GM23338 (cell line): ENCODE data around the gene CCN2. TPM values are rescaled to one million over a fixed set of nuclear protein-coding genes. Genes with fewer than 3 reads are reported as not detected.

Experiments
- ATAC-seq: fragments of 200-7000 bp; cut with Tn5 transposase; 3 replicates; pipeline ENCODE4 v1.9.1; 2020
- DNase-seq: peaks from one replicate; pipeline ENCODE4 v3.0.0-alpha.2; 2015; ENCODE audit warnings: low spot score
- H2AFZ ChIP-seq: fragments of 200-600 bp; sonication (generic); 2 replicates; pipeline ENCODE4 v1.8.0; 2016; ENCODE audit warnings: antibody characterized with exemption, mild to moderate bottlenecking, moderate library complexity
- H3F3A ChIP-seq: fragments of 200-600 bp; sonication (generic); replicated peaks from 2 replicates; pipeline ENCODE4 v1.8.0; 2017; ENCODE audit warnings: antibody characterized with exemption, mixed run types, low read depth
- H3K27ac ChIP-seq: fragments of 200-600 bp; sonication (generic); 2 replicates; pipeline ENCODE4 v1.6.1; 2016; ENCODE audit warnings: low read depth
- H3K27me3 ChIP-seq: fragments of 200-600 bp; sonication (generic); 2 replicates; pipeline ENCODE4 v1.8.0; 2016; ENCODE audit warnings: mild to moderate bottlenecking, mixed run types, moderate library complexity; ENCODE audit not compliant: insufficient read depth
- H3K36me3 ChIP-seq: fragments of 200-600 bp; sonication (generic); 2 replicates; pipeline ENCODE4 v1.8.0; 2016; ENCODE audit warnings: mild to moderate bottlenecking; ENCODE audit not compliant: insufficient read depth
- H3K4me1 ChIP-seq: fragments of 200-600 bp; sonication (generic); 2 replicates; pipeline ENCODE4 v1.8.0; 2016; ENCODE audit warnings: mild to moderate bottlenecking, moderate library complexity; ENCODE audit not compliant: insufficient read depth
- H3K4me2 ChIP-seq: fragments of 200-600 bp; sonication (generic); 2 replicates; pipeline ENCODE4 v1.7.1; 2017; ENCODE audit warnings: mixed run types
- H3K4me3 ChIP-seq: fragments of 200-600 bp; sonication (generic); 2 replicates; pipeline ENCODE4 v1.6.1; 2016; ENCODE audit warnings: mixed run types
- H3K79me2 ChIP-seq: fragments of 200-600 bp; sonication (generic); replicated peaks from 2 replicates; pipeline ENCODE4 v1.8.0; 2017; ENCODE audit warnings: mild to moderate bottlenecking; ENCODE audit not compliant: insufficient read depth
- H3K9me2 ChIP-seq: fragments of 200-600 bp; sonication (generic); 2 replicates; pipeline ENCODE4 v1.8.0; 2017; ENCODE audit not compliant: insufficient read depth
- H4K20me1 ChIP-seq: fragments of 200-600 bp; sonication (generic); replicated peaks from 2 replicates; pipeline ENCODE4 v1.8.0; 2017; ENCODE audit warnings: mild to moderate bottlenecking; ENCODE audit not compliant: insufficient read depth
- H3K27ac Mint-ChIP-seq: 2 replicates; pipeline ENCODE4 v1.8.0; 2020; ENCODE audit warnings: inconsistent platforms, mild to moderate bottlenecking, moderate library complexity, mixed read lengths
- H3K27me3 Mint-ChIP-seq: 3 replicates; pipeline ENCODE4 v1.8.0; 2022; ENCODE audit warnings: low read depth, mild to moderate bottlenecking, moderate library complexity, mixed read lengths, inconsistent platforms; ENCODE audit not compliant: insufficient read depth, poor library complexity
- H3K36me3 Mint-ChIP-seq: 3 replicates; pipeline ENCODE4 v1.8.0; 2021; ENCODE audit warnings: low read depth, mild to moderate bottlenecking, inconsistent platforms, moderate library complexity, mixed read lengths
- H3K4me1 Mint-ChIP-seq: 3 replicates; pipeline ENCODE4 v1.8.0; 2020; ENCODE audit warnings: mild to moderate bottlenecking, inconsistent platforms, mixed read lengths
- H3K4me3 Mint-ChIP-seq: 3 replicates; pipeline ENCODE4 v1.8.0; 2021; ENCODE audit warnings: moderate library complexity, mild to moderate bottlenecking, inconsistent platforms, mixed read lengths
- H3K9me3 Mint-ChIP-seq: 3 replicates; pipeline ENCODE4 v1.8.0; 2020; ENCODE audit warnings: moderate library complexity, mild to moderate bottlenecking, inconsistent platforms, mixed read lengths
- EZH2 ChIP-seq: fragments of 200-600 bp; sonication (generic); IDR thresholded peaks from one replicate; pipeline ENCODE4 v1.8.0; 2017; ENCODE audit warnings: antibody characterized with exemption, mild to moderate bottlenecking, low read depth; ENCODE audit not compliant: unreplicated experiment
- ZNF114 ChIP-seq: fragments of 250-450 bp; sonication (Bioruptor Pico); IDR thresholded peaks from 2 replicates; pipeline ENCODE4 v1.5.0; 2020; ENCODE audit warnings: mild to moderate bottlenecking, moderate library complexity
- polyA plus RNA-seq: library from polyadenylated mRNA; unstranded; fragments of >200 nt; fragmentation: Nextera tagmentation; extraction: Ambion mirVana; gene quantifications from 2 replicates; pipeline ENCODE4 v1.2.1, GENCODE V29; 2016
- total RNA-seq: library from RNA; depleted of rRNA; stranded (reverse); fragments of >200 nt; shearing (Covaris generic); gene quantifications from 2 replicates; pipeline ENCODE4 v1.2.3, GENCODE V29; 2014
- TF ChIP-seq, protein P1 (sequence below): IDR thresholded peaks from one replicate; pipeline ENCODE4 v1.6.1; 2018; ENCODE audit warnings: antibody characterized with exemption; ENCODE audit not compliant: unreplicated experiment
- TF ChIP-seq, protein P2 (sequence below): fragments of 250-450 bp; sonication (Bioruptor Pico); IDR thresholded peaks from 2 replicates; pipeline ENCODE4 v1.5.0; 2020; ENCODE audit warnings: mild to moderate bottlenecking, moderate library complexity
- TF ChIP-seq, protein P3 (sequence below): IDR thresholded peaks from 2 replicates; pipeline ENCODE4 v1.6.1; 2016; ENCODE audit warnings: antibody characterized with exemption
- TF ChIP-seq, protein P4 (sequence below), 2 experiments: fragments of 200-600 bp in 1 of 2; sonication (generic) in 1 of 2; conservative IDR thresholded peaks; 2 replicates each; pipeline versions ENCODE4 v1.5.1 to v1.6.1; 2016 to 2017; ENCODE audit warnings: antibody characterized with exemption in 2 of 2, low read depth in 2 of 2, mild to moderate bottlenecking in 2 of 2, moderate library complexity in 1 of 2

CCN2 gene
- total and polyA plus RNA-seq, 2 experiments from 2014 or later: 128 to 159 TPM

- Mint-ChIP-seq H3K27ac (no peak overlapping the region), H3K4me1 (peaks cover 52% of the 10 kb centered on the region), H3K4me3 (no peak overlapping the region), H3K9me3 (no peaks in the 10 kb centered on the region), H3K27me3 (peaks cover 15% of the 10 kb centered on the region), H3K36me3 (no peaks in the 10 kb centered on the region; the same call in 2 of the 3 replicates)
- ATAC-seq (peak; percentile 15), DNase-seq (peak; percentile 46)
- H3K27me3 ChIP-seq: no peaks in the 10 kb centered on the region
- H3K9me2 ChIP-seq: no peaks in the 10 kb centered on the region
- peak overlapping the region; percentile 41 for H3K4me2 ChIP-seq
- H3K4me3 ChIP-seq: no peak overlapping the region
- H4K20me1 ChIP-seq: no peaks in the 10 kb centered on the region
- no peaks in the 10 kb centered on the region; the same call in 1 of the 2 replicates for H3K79me2 ChIP-seq
- no peaks in the 10 kb centered on the region for H3F3A ChIP-seq
- H3K36me3 ChIP-seq: no peaks in the 10 kb centered on the region
- H2AFZ ChIP-seq: no peak overlapping the region
- peak overlapping the region; percentile 10 for H3K27ac ChIP-seq
- TF ChIP-seq, protein P1, sequence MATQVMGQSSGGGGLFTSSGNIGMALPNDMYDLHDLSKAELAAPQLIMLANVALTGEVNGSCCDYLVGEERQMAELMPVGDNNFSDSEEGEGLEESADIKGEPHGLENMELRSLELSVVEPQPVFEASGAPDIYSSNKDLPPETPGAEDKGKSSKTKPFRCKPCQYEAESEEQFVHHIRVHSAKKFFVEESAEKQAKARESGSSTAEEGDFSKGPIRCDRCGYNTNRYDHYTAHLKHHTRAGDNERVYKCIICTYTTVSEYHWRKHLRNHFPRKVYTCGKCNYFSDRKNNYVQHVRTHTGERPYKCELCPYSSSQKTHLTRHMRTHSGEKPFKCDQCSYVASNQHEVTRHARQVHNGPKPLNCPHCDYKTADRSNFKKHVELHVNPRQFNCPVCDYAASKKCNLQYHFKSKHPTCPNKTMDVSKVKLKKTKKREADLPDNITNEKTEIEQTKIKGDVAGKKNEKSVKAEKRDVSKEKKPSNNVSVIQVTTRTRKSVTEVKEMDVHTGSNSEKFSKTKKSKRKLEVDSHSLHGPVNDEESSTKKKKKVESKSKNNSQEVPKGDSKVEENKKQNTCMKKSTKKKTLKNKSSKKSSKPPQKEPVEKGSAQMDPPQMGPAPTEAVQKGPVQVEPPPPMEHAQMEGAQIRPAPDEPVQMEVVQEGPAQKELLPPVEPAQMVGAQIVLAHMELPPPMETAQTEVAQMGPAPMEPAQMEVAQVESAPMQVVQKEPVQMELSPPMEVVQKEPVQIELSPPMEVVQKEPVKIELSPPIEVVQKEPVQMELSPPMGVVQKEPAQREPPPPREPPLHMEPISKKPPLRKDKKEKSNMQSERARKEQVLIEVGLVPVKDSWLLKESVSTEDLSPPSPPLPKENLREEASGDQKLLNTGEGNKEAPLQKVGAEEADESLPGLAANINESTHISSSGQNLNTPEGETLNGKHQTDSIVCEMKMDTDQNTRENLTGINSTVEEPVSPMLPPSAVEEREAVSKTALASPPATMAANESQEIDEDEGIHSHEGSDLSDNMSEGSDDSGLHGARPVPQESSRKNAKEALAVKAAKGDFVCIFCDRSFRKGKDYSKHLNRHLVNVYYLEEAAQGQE: no peak
- TF ChIP-seq, protein P2, sequence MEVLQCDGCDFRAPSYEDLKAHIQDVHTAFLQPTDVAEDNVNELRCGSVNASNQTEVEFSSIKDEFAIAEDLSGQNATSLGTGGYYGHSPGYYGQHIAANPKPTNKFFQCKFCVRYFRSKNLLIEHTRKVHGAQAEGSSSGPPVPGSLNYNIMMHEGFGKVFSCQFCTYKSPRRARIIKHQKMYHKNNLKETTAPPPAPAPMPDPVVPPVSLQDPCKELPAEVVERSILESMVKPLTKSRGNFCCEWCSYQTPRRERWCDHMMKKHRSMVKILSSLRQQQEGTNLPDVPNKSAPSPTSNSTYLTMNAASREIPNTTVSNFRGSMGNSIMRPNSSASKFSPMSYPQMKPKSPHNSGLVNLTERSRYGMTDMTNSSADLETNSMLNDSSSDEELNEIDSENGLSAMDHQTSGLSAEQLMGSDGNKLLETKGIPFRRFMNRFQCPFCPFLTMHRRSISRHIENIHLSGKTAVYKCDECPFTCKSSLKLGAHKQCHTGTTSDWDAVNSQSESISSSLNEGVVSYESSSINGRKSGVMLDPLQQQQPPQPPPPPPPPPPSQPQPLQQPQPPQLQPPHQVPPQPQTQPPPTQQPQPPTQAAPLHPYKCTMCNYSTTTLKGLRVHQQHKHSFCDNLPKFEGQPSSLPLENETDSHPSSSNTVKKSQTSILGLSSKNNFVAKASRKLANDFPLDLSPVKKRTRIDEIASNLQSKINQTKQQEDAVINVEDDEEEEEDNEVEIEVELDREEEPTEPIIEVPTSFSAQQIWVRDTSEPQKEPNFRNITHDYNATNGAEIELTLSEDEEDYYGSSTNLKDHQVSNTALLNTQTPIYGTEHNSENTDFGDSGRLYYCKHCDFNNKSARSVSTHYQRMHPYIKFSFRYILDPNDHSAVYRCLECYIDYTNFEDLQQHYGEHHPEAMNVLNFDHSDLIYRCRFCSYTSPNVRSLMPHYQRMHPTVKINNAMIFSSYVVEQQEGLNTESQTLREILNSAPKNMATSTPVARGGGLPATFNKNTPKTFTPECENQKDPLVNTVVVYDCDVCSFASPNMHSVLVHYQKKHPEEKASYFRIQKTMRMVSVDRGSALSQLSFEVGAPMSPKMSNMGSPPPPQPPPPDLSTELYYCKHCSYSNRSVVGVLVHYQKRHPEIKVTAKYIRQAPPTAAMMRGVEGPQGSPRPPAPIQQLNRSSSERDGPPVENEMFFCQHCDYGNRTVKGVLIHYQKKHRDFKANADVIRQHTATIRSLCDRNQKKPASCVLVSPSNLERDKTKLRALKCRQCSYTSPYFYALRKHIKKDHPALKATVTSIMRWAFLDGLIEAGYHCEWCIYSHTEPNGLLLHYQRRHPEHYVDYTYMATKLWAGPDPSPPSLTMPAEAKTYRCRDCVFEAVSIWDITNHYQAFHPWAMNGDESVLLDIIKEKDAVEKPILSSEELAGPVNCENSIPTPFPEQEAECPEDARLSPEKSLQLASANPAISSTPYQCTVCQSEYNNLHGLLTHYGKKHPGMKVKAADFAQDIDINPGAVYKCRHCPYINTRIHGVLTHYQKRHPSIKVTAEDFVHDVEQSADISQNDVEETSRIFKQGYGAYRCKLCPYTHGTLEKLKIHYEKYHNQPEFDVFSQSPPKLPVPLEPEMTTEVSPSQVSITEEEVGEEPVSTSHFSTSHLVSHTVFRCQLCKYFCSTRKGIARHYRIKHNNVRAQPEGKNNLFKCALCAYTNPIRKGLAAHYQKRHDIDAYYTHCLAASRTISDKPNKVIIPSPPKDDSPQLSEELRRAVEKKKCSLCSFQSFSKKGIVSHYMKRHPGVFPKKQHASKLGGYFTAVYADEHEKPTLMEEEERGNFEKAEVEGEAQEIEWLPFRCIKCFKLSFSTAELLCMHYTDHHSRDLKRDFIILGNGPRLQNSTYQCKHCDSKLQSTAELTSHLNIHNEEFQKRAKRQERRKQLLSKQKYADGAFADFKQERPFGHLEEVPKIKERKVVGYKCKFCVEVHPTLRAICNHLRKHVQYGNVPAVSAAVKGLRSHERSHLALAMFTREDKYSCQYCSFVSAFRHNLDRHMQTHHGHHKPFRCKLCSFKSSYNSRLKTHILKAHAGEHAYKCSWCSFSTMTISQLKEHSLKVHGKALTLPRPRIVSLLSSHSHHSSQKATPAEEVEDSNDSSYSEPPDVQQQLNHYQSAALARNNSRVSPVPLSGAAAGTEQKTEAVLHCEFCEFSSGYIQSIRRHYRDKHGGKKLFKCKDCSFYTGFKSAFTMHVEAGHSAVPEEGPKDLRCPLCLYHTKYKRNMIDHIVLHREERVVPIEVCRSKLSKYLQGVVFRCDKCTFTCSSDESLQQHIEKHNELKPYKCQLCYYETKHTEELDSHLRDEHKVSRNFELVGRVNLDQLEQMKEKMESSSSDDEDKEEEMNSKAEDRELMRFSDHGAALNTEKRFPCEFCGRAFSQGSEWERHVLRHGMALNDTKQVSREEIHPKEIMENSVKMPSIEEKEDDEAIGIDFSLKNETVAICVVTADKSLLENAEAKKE (CRISPR knock-in tag): 0 out of 2 replicates have a peak, but pooled peaks have one; percentile 18
- TF ChIP-seq EZH2 (no peak), ZNF114 (CRISPR knock-in tag) (no peak)
- TF ChIP-seq, protein P3, sequence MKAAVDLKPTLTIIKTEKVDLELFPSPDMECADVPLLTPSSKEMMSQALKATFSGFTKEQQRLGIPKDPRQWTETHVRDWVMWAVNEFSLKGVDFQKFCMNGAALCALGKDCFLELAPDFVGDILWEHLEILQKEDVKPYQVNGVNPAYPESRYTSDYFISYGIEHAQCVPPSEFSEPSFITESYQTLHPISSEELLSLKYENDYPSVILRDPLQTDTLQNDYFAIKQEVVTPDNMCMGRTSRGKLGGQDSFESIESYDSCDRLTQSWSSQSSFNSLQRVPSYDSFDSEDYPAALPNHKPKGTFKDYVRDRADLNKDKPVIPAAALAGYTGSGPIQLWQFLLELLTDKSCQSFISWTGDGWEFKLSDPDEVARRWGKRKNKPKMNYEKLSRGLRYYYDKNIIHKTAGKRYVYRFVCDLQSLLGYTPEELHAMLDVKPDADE: no peak
- TF ChIP-seq, protein P4, sequence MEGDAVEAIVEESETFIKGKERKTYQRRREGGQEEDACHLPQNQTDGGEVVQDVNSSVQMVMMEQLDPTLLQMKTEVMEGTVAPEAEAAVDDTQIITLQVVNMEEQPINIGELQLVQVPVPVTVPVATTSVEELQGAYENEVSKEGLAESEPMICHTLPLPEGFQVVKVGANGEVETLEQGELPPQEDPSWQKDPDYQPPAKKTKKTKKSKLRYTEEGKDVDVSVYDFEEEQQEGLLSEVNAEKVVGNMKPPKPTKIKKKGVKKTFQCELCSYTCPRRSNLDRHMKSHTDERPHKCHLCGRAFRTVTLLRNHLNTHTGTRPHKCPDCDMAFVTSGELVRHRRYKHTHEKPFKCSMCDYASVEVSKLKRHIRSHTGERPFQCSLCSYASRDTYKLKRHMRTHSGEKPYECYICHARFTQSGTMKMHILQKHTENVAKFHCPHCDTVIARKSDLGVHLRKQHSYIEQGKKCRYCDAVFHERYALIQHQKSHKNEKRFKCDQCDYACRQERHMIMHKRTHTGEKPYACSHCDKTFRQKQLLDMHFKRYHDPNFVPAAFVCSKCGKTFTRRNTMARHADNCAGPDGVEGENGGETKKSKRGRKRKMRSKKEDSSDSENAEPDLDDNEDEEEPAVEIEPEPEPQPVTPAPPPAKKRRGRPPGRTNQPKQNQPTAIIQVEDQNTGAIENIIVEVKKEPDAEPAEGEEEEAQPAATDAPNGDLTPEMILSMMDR (conservative IDR thresholded peaks at IDR 0.05; ENCODE audit: low read depth in 2 of 2): peak; percentile 27 to 46; a peak in 3 of 4 replicates
- peaks cover 46% of the 10 kb centered on the region for H3K4me1 ChIP-seq
Measured at GRCh38 chr6:131955876-131956275, 4.7 kb upstream of the CCN2 start.
